LNCaP clone FGC (cell line): ENCODE results near the gene CPLX3.
A peak's percentile ranks its signal among the peaks of the same experiment; 100 is the strongest.

Source experiments
- DNase-seq: peaks from one replicate; pipeline ENCODE4 v3.0.0-alpha.2; 2011; ENCODE audit warnings: low read depth
- H3K4me3 ChIP-seq: 2 replicates; pipeline ENCODE4 v1.5.1; 2011; ENCODE audit warnings: mild to moderate bottlenecking, low read depth, low read length, control low read depth
- TF ChIP-seq, protein P1 (sequence below): IDR thresholded peaks from 2 replicates; pipeline ENCODE4 v1.5.1; 2012; ENCODE audit warnings: mild to moderate bottlenecking; ENCODE audit not compliant: control insufficient read depth, insufficient read depth; ENCODE audit errors: extremely low read depth

CPLX3 gene

DNA sequence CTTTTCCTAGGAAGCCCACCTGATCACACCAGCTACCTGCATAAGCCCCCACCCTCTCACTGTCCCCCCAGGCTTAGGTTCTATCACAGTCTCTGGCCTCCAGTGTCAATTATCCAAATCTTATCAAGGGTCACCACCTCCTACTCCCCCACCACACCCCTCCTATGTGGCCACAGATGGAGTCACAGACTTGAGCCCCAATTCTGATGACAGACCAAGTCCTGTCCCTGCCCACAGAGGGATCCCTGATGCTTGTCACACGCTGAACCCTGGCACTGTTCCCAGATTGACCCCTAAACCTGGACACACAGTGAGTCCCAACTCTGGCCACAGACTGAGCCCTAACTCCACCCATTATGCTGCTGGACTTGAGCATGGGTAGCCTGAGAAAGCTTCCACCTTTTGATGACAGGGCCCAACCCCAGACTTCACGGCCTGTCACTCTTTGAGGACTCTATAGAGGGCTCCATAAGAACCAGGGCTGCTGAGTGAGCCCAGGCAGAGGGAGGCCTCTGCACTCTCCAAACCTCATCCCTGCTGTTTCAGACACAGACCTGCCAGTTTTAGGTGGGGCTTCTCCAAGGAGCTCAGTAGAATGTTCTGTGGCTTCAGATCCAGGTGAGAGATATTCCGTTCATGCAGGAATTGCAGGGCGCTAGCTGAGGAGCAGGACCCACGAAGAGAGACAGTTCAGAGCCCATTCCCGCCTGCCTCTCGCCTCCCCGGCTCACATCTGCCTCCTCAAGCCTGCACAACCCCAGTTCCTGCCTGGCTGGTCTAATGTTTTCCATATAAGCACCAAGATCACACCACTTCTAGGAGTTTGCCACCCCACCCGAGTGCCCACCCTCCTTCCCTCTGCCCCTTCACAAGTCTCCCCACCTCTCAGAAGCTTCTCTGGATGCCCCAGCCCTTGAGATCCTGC is 14.7 kb downstream of the CPLX3 start:
- TF ChIP-seq, protein P1, sequence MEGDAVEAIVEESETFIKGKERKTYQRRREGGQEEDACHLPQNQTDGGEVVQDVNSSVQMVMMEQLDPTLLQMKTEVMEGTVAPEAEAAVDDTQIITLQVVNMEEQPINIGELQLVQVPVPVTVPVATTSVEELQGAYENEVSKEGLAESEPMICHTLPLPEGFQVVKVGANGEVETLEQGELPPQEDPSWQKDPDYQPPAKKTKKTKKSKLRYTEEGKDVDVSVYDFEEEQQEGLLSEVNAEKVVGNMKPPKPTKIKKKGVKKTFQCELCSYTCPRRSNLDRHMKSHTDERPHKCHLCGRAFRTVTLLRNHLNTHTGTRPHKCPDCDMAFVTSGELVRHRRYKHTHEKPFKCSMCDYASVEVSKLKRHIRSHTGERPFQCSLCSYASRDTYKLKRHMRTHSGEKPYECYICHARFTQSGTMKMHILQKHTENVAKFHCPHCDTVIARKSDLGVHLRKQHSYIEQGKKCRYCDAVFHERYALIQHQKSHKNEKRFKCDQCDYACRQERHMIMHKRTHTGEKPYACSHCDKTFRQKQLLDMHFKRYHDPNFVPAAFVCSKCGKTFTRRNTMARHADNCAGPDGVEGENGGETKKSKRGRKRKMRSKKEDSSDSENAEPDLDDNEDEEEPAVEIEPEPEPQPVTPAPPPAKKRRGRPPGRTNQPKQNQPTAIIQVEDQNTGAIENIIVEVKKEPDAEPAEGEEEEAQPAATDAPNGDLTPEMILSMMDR = no peak
- no peak for DNase-seq
- H3K4me3 ChIP-seq = no peak overlapping the region

DNA sequence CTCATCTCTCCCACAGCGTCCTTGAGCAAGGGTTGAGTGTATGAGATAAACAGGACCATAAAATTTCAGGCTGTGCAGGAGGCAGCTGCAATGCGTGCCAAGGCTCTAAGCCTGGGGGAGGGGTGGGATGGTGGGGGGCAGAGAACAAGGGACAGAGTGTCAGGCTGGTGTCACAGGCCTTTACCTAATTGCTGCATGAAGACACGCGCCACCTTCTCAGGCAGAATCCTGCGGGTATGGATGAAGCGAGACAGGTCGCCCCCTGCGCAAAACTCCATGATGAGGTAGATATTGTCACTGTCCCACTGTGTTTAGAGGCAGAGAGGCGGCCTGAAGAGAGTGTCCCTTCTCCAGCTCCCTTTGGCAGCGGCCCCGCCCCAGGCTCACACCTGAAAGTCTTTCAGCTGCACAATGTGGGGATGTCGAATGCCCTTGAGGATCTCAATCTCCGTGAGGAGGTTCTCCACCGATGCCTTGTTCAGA is 15.5 kb downstream of the CPLX3 start:
- TF ChIP-seq, protein P1 = no peak
- no peak for DNase-seq
- peak overlapping the region; percentile 82 for H3K4me3 ChIP-seq

DNA sequence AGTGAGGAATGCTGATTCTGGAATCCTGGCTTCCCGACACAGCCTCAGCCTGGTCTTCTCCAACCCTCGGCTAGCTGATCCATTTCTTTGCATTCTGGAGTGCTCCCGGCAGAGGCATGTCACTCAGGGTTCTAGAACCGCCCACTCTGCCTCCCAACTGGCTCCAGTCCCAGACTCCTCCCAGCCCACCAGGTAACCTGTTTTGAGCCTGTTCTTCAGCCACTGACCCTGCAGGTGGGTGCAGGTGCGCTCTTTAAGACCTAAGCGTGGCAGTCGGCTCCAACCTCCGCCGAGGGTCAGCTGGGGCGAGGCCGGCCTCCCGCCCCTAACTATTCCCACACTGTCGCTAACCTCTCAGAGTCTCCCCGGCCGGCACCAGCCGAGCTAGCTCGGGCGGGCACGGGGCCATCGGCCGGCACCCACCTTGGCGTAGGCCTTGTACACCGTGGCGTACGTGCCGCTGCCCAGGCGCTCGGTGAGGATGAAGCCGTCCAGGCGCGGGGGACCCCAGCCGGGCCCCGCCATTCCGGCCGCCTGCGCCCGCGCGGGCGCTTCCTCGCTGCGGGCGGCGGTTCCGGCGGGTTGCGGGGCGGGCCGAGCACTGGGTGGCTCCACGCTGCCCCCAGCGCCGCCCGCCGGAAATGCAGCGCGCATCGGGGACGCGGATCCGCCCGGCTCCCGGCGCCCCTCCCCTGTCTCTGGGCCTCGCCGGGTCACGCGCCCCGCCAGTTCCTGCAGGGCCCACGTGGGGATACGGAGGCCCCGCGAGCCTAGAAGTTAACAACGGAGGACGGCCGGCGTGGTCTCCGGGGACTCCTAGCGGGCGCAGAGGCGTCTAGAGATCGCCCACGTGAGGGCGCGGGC is 16.4 kb downstream of the CPLX3 start, which contains the start of gene ULK3:
ULK3 (minus strand) TSS at position 576 of the 864 bp plus-strand sequence; CDS start at position 525, 51 bp downstream.
- DNase-seq = peak; percentile 91
- TF ChIP-seq, protein P1 = peak; percentile 81
- H3K4me3 ChIP-seq = peak within 1 kb of the TSS; percentile 82

DNA sequence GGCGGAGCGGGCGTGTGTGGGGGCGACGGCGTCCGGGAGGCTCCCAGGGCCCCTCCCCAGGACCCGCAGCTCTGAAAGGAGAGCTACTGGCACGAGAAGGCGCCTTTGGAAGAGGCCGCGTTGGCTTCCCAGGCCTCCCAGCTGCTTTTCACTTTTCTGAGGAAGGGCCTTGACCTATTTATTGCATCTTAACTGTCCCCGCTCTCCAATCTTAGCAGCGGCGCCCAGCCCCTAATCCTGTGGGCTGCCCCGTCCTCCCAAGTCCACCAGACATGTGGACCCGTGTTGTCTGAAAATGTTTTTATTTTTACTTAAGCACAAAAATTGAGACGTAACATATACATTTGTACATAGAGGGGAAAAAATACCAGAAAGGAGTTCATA is 17.0 kb downstream of the CPLX3 start:
- no peak for DNase-seq
- TF ChIP-seq, protein P1 = no peak
- peak overlapping the region; percentile 82 for H3K4me3 ChIP-seq

DNA sequence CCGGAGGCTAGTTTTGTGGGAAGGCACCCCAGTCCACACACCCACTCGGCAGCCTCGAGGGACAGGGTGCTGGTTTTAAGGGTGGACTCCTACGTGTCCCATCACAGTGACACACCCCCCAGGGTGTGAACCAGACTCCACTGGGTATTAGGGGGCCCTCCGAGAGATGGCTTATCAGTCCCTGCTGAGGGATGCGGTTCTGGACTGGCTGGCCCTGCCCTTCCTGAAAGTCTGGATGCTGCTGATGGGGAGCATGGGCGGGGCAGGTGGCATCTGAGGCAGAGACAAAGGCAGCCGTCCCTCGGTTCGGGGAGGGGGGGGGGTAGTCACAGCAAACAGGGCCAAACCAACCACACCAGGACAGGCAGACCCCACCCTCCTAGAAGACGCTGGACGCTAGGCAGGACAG is 17.5 kb downstream of the CPLX3 start:
- H3K4me3 ChIP-seq = peak overlapping the region; percentile 82
- no peak for DNase-seq
- TF ChIP-seq, protein P1 = no peak

DNA sequence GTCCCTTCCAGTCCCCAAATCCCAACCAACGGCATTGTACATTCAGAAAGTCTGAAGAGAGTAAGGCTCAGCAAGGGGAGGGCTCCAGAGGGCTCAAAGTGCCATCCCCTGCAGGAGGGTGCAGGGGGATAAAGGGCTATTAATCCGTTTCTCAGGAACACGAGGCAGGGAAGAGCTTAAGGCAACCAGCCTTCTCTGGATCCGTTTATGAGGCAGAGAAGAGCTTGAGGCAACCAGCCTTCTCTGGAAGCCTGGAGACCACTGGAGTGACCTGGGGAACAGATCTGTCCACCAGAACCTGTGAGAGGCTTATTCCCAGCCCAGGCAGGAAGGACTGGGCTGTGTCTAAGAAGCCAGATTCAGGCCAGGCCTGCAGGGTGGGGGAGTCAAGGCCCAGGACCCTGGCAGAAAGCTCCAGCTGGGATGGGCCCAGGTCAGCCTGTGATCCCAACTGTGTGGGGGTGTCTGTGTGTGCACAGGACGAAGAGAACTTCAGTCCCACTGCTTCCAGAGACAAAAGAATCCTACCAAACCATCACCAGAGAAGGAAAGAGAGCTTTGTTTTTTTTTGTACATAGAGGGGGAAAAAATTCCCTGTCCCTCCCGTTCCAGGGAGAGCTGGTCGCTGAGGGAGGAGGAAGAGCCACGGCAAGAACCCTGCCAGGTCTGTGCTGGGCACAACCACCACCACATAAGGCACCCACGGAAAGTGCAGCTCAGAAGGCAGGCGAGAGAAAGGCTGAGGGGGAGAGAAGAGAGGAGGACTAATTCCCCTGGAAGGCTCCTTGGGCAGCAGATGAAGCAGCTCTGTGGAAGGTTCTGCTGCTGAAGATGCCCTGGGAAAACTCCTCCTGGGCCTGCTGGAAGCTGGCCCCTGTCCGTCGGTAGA is 18.1 kb downstream of the CPLX3 start:
- DNase-seq = no peak
- TF ChIP-seq, protein P1 = no peak
- no peak overlapping the region for H3K4me3 ChIP-seq
